ENCODE results near the gene SDR42E1. TPM values are rescaled to one million over a fixed set of nuclear protein-coding genes. Genes with fewer than 3 reads are reported as not detected.

Gene SDR42E1
- not detected in 2 replicates for total RNA-seq (2021; fragmentation: NEBNext Ultra II Directional; extraction: Animal tissue kit (Norgen Biotek cat#: 25700))
- polyA plus RNA-seq (2011; rRNA removed) = 0.02 and 0.03 TPM in 2 replicates
- 0.03 TPM for polyA plus RNA-seq (2011; cell fraction: cytosol; rRNA removed)
- polyA plus RNA-seq (2011; cell fraction: nucleus; rRNA removed) = 0.01 TPM
- 0.01 TPM in 1 of 4 replicates, not detected in the others for polyA plus RNA-seq (2012, experiment 1 of 2)
- not detected for polyA plus RNA-seq (2012, experiment 2 of 2)
- 0.34 TPM for polyA plus RNA-seq (2013, experiment 1 of 2)
- 0.46 TPM for polyA plus RNA-seq (2013, experiment 2 of 2)
- polyA minus RNA-seq (2011; rRNA and poly(A)+ RNA removed) = 0.02 and 0.03 TPM in 2 replicates
- polyA minus RNA-seq (2011; cell fraction: cytosol; rRNA and poly(A)+ RNA removed) = not detected
- polyA minus RNA-seq (2011; cell fraction: nucleus; rRNA and poly(A)+ RNA removed) = 0.10 TPM
- long read RNA-seq, experiment 1 = 0 reads
- long read RNA-seq, experiment 2 = 0 reads

GRCh38 chr16:82011199-82011641 is at the start of gene SDR42E1:
SDR42E1 (minus strand) TSS chr16:82011470; CDS start chr16:82000858, 10,612 bp downstream.
- Histone ChIP-seq H3K14ac (ENCODE audit: insufficient read length) (no peak within 1 kb of the TSS), H3K9me3 (ENCODE audit: insufficient read depth in 2 of 2, low read depth in 1 of 2, low read length in 1 of 2) (peaks cover 22 to 39% of the 10 kb centered on the region in 2 experiments), H3K27me3 (replicated peaks in 1 of 4; ENCODE audit: control insufficient read depth in 3 of 4, extremely low read depth in 1 of 4, insufficient read depth in 3 of 4, low read length in 3 of 4) (no peaks in the 10 kb centered on the region), H3K4me1 (replicated peaks in 1 of 4; ENCODE audit: control insufficient read depth in 3 of 4, insufficient read depth in 4 of 4, low read length in 3 of 4) (no peaks in the 10 kb centered on the region), H2BK15ac (ENCODE audit: low read length) (no peak within 1 kb of the TSS), H3K9ac (replicated peaks in 1 of 4; ENCODE audit: extremely low read depth in 1 of 4, low read depth in 3 of 4, low read length in 3 of 4) (no peak within 1 kb of the TSS), H4K5ac (ENCODE audit: insufficient read length, low read depth, low read length) (no peak within 1 kb of the TSS), H3K23ac (ENCODE audit: insufficient read length) (no peak within 1 kb of the TSS), H3K4ac (replicated peaks; ENCODE audit: insufficient read length, low read depth, low read length) (no peak within 1 kb of the TSS), H3K4me2 (ENCODE audit: insufficient read depth in 1 of 2, low read depth in 2 of 2, low read length in 2 of 2) (no peak within 1 kb of the TSS), H4K91ac (replicated peaks; ENCODE audit: insufficient read length, low read length) (no peak within 1 kb of the TSS), H2AK5ac (ENCODE audit: low read depth, low read length) (no peak within 1 kb of the TSS), H3K36me3 (ENCODE audit: control insufficient read depth in 2 of 4, insufficient read depth in 4 of 4, low read length in 3 of 4) (no peaks in the 10 kb centered on the region), H3K23me2 (ENCODE audit: low read depth, low read length) (no peaks in the 10 kb centered on the region), H4K20me1 (replicated peaks in 1 of 2; ENCODE audit: control insufficient read depth in 1 of 2, insufficient read depth in 2 of 2, low read length in 2 of 2) (no peaks in the 10 kb centered on the region), H3K79me2 (ENCODE audit: control insufficient read depth in 1 of 2, insufficient read depth in 2 of 2, low read length in 2 of 2) (no peaks in the 10 kb centered on the region), H2BK20ac (ENCODE audit: low read length) (no peak within 1 kb of the TSS), H2BK12ac (ENCODE audit: low read depth, low read length) (no peak within 1 kb of the TSS), H3K79me1 (ENCODE audit: low read depth, low read length) (no peaks in the 10 kb centered on the region), H2AFZ (ENCODE audit: low read length) (no peak within 1 kb of the TSS), H2BK120ac (replicated peaks; ENCODE audit: low read depth, low read length) (no peak within 1 kb of the TSS), H2BK5ac (ENCODE audit: low read depth, low read length) (no peak within 1 kb of the TSS), H4K8ac (ENCODE audit: extremely low read depth, insufficient read depth, low read length) (no peak within 1 kb of the TSS; the same call in 1 of the 2 replicates), H3K56ac (replicated peaks; ENCODE audit: insufficient read length, low read depth, low read length) (no peak within 1 kb of the TSS), H3K27ac (ENCODE audit: low read depth, low read length) (no peak within 1 kb of the TSS), H3K18ac (ENCODE audit: extremely low read depth, low read length) (no peak within 1 kb of the TSS), H3K4me3 (ENCODE audit: extremely low read depth in 1 of 4, insufficient read depth in 2 of 4, low read depth in 3 of 4, low read length in 4 of 4) (no peak within 1 kb of the TSS)
- CTCF ChIA-PET (ENCODE audit: partially characterized antibody) = interaction anchor here (1.3 kb wide), 1 partner anchor 71 kb away, joined by 4 read pairs; no protein-coding TSS in a partner anchor
- no peak for DNase-seq (ENCODE audit: low read depth in 1 of 2, low spot score in 2 of 2)
- FAIRE-seq = no peak
- POLR2A ChIA-PET (ENCODE audit: partially characterized antibody) = no interaction called here
- 97% methylated on average over 31 of the region's 32 CpGs; no CpG with 5 or more reads in 1 of the 2 experiments for WGBS, 2 experiments (ENCODE audit: extremely low coverage in 1 of 2, insufficient coverage in 1 of 2, insufficient read length in 1 of 2, insufficient replicate concordance in 2 of 2, low coverage in 1 of 2, low lambda C conversion rate in 2 of 2, missing lambda C conversion rate in 1 of 2)
- no peak for TF ChIP-seq BCL11A (IDR thresholded peaks at IDR 0.05; ENCODE audit: low read depth in 2 of 2, low read length in 2 of 2)
- TF ChIP-seq SP2 (IDR thresholded peaks at IDR 0.05; ENCODE audit: low read length) = peak; percentile 9; the same call in 1 of the 2 replicates

Data from H1 (cell line).